HepG2 (cell line): ENCODE measurements around the gene TPX2. TPM values are rescaled to one million over a fixed set of nuclear protein-coding genes. Genes with fewer than 3 reads are reported as not detected.

Experiments
- AGO2 ChIP-seq: fragments of 200-400 bp; formaldehyde crosslinking; optimal IDR thresholded peaks from 2 replicates; pipeline ENCODE3; 2017; ENCODE audit warnings: mild to moderate bottlenecking, low read depth, low read length, moderate library complexity
- CAMTA2 ChIP-seq: sonication (generic); formaldehyde crosslinking; IDR thresholded peaks from 2 replicates; pipeline ENCODE4 v1.4.0; 2020; ENCODE audit warnings: mild to moderate bottlenecking, missing genetic modification reagents, borderline replicate concordance
- CREB1 ChIP-seq, 2 experiments: fragments of 450-650 bp in 1 of 2; IDR thresholded peaks; 2 replicates each; pipeline ENCODE4 v1.6.1; 2016 to 2017; ENCODE audit warnings: control low read depth in 1 of 2, mild to moderate bottlenecking in 1 of 2, missing compliant biosample characterization in 1 of 2, missing genetic modification characterization in 1 of 2
- FOXM1 ChIP-seq: sonication (generic); formaldehyde crosslinking; IDR thresholded peaks from 2 replicates; pipeline ENCODE4 v1.5.0; 2020; ENCODE audit warnings: missing genetic modification reagents
- HMG20A ChIP-seq: IDR thresholded peaks from 2 replicates; pipeline ENCODE4 v1.6.1; 2016; ENCODE audit warnings: borderline replicate concordance
- HNF4G ChIP-seq, 2 experiments: sonication (generic) in 1 of 2; formaldehyde crosslinking in 1 of 2; IDR thresholded peaks; 2 replicates each; pipeline versions ENCODE4 v1.4.0 to v1.6.1; 2011 to 2020; ENCODE audit warnings: borderline replicate concordance in 2 of 2, low read depth in 2 of 2, mild to moderate bottlenecking in 2 of 2, low read length in 1 of 2, missing genetic modification reagents in 1 of 2, moderate library complexity in 1 of 2
- IRX3 ChIP-seq: sonication (generic); formaldehyde crosslinking; IDR thresholded peaks from 2 replicates; pipeline ENCODE4 v1.8.1; 2023; ENCODE audit warnings: mild to moderate bottlenecking, low read depth, missing genetic modification reagents, borderline replicate concordance
- PHF20 ChIP-seq: sonication (generic); formaldehyde crosslinking; IDR thresholded peaks from 2 replicates; pipeline ENCODE4 v1.5.0; 2020; ENCODE audit warnings: mild to moderate bottlenecking, missing genetic modification reagents
- ZNF207 ChIP-seq: fragments of 450-650 bp; IDR thresholded peaks from 2 replicates; pipeline ENCODE4 v1.6.1; 2016; ENCODE audit warnings: antibody characterized with exemption, borderline replicate concordance
- ZNF407 ChIP-seq: sonication (generic); formaldehyde crosslinking; IDR thresholded peaks from one replicate; pipeline ENCODE4 v1.5.1; 2020; ENCODE audit warnings: mild to moderate bottlenecking, missing genetic modification reagents; ENCODE audit errors: not compliant biosample characterization
- ZNF670 ChIP-seq: sonication (generic); formaldehyde crosslinking; IDR thresholded peaks from 2 replicates; pipeline ENCODE4 v1.8.0; 2022; ENCODE audit warnings: mild to moderate bottlenecking, missing genetic modification reagents, borderline replicate concordance
- ZNF788 ChIP-seq: sonication (generic); formaldehyde crosslinking; IDR thresholded peaks from 2 replicates; pipeline ENCODE4 v1.5.0; 2020; ENCODE audit warnings: mild to moderate bottlenecking, missing genetic modification reagents, borderline replicate concordance
- ZNF816 ChIP-seq: sonication (generic); formaldehyde crosslinking; IDR thresholded peaks from 2 replicates; pipeline ENCODE4 v1.8.0; 2022; ENCODE audit warnings: missing genetic modification reagents, mild to moderate bottlenecking, borderline replicate concordance
- polyA plus RNA-seq, 8 experiments: library from polyadenylated mRNA; depleted of rRNA in 3 of 8; stranded (reverse) in 7 of 8; unstranded in 1 of 8; fragments of >200 nt; fragmentation: Illumina TruSeq in 4 of 8; extraction: Trizol in 4 of 8; gene quantifications; 2 replicates each; pipeline versions ENCODE4 v1.2.1 to v1.2.3, GENCODE V29; 2011 to 2016; ENCODE audit warnings: low read depth in 4 of 8, missing spikeins in 1 of 8, mixed read lengths in 1 of 8; ENCODE audit not compliant: insufficient read depth in 1 of 8
- total RNA-seq, 5 experiments: library from RNA; depleted of rRNA; stranded (reverse); fragments of >200 nt; fragmentation: Illumina TruSeq; extraction: Trizol; gene quantifications; 2 replicates each; pipeline ENCODE4 v1.2.3, GENCODE V29; 2016; ENCODE audit warnings: low read depth in 1 of 5
- TF ChIP-seq, protein P1 (sequence below): sonication (generic); formaldehyde crosslinking; IDR thresholded peaks from 2 replicates; pipeline ENCODE4 v1.4.0; 2020; ENCODE audit warnings: missing genetic modification reagents
- TF ChIP-seq, protein P2 (sequence below): IDR thresholded peaks from 2 replicates; pipeline ENCODE4 v1.6.1; 2016; ENCODE audit warnings: mild to moderate bottlenecking, missing biosample characterization, missing genetic modification reagents

Gene TPX2
- total and polyA plus RNA-seq, 2 of the 13 experiments (the other 11 are each of a cell fraction or from before 2014, with no cell fraction given) = 34.3 to 124 TPM

- no peak for TF ChIP-seq ZNF407
- no peak for TF ChIP-seq HNF4G (IDR thresholded peaks at IDR 0.05; ENCODE audit: borderline replicate concordance, low read depth, low read length)
- TF ChIP-seq HNF4G (CRISPR knock-in tag; IDR thresholded peaks at IDR 0.05; ENCODE audit: borderline replicate concordance, low read depth) = no peak
- TF ChIP-seq HMG20A (CRISPR knock-in tag) = no peak; the same call in 1 of the 2 replicates
- 0 out of 2 replicates have a peak, but pooled peaks have one; percentile 38 for TF ChIP-seq ZNF670
- no peak for TF ChIP-seq ZNF207
- TF ChIP-seq CAMTA2 (CRISPR knock-in tag) = no peak
- TF ChIP-seq CREB1 (IDR thresholded peaks at IDR 0.05) = no peak
- TF ChIP-seq CREB1 (CRISPR knock-in tag; IDR thresholded peaks at IDR 0.05) = no peak
- TF ChIP-seq, protein P1, sequence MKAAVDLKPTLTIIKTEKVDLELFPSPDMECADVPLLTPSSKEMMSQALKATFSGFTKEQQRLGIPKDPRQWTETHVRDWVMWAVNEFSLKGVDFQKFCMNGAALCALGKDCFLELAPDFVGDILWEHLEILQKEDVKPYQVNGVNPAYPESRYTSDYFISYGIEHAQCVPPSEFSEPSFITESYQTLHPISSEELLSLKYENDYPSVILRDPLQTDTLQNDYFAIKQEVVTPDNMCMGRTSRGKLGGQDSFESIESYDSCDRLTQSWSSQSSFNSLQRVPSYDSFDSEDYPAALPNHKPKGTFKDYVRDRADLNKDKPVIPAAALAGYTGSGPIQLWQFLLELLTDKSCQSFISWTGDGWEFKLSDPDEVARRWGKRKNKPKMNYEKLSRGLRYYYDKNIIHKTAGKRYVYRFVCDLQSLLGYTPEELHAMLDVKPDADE (CRISPR knock-in tag) = no peak; the same call in 1 of the 2 replicates
- TF ChIP-seq ZNF816 = peak; percentile 95
- TF ChIP-seq, protein P2, sequence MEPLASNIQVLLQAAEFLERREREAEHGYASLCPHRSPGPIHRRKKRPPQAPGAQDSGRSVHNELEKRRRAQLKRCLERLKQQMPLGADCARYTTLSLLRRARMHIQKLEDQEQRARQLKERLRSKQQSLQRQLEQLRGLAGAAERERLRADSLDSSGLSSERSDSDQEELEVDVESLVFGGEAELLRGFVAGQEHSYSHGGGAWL (CRISPR knock-in tag) = peak; percentile 64
- TF ChIP-seq IRX3 (CRISPR knock-in tag) = no peak
- TF ChIP-seq AGO2 = peak; percentile 97
- no peak for TF ChIP-seq FOXM1 (CRISPR knock-in tag)
- no peak for TF ChIP-seq PHF20
- TF ChIP-seq ZNF788 (CRISPR knock-in tag) = no peak
Observed at GRCh38 chr20:31722257-31723068, 16.6 kb upstream of the TPX2 start, which contains the start of gene BCL2L1 (continued).
